Sigmoid colon (tissue), 4 donors: Measurements from ENCODE around the gene THRA.

Source experiments
- EP300 ChIP-seq, 4 donors: sonication (generic); formaldehyde crosslinking; IDR thresholded peaks; one replicate each; pipeline ENCODE4 v1.6.1; 2017; ENCODE audit warnings: antibody characterized with exemption in 4 of 4
- POLR2A ChIP-seq, 2 donors: fragments of 450-650 bp; IDR thresholded peaks; one replicate each; pipeline ENCODE4 v1.6.1; 2016; ENCODE audit warnings: antibody characterized with exemption in 2 of 2, mild to moderate bottlenecking in 2 of 2, moderate library complexity in 2 of 2
- POLR2AphosphoS5 ChIP-seq, 4 donors: sonication (generic); formaldehyde crosslinking; IDR thresholded peaks; one replicate each; pipeline ENCODE4 v1.6.1; 2017; ENCODE audit warnings: antibody characterized with exemption in 4 of 4
- TF ChIP-seq, protein P1 (sequence below), 4 experiments: fragments of 450-650 bp in 3 of 4; fragments of 200-600 bp in 1 of 4; IDR thresholded peaks; one replicate each; pipeline ENCODE4 v1.5.1; 2016 to 2019; ENCODE audit warnings: antibody characterized with exemption in 4 of 4, mild to moderate bottlenecking in 3 of 4, moderate library complexity in 2 of 4

- TF ChIP-seq EP300 (IDR thresholded peaks at IDR 0.05) (peak in 1 of 4 donors; percentile 43), POLR2A (IDR thresholded peaks at IDR 0.05) (peak; percentile 91 to 94), POLR2AphosphoS5 (IDR thresholded peaks at IDR 0.05) (peak; percentile 96 to 99 (median 99))
- TF ChIP-seq, protein P1, sequence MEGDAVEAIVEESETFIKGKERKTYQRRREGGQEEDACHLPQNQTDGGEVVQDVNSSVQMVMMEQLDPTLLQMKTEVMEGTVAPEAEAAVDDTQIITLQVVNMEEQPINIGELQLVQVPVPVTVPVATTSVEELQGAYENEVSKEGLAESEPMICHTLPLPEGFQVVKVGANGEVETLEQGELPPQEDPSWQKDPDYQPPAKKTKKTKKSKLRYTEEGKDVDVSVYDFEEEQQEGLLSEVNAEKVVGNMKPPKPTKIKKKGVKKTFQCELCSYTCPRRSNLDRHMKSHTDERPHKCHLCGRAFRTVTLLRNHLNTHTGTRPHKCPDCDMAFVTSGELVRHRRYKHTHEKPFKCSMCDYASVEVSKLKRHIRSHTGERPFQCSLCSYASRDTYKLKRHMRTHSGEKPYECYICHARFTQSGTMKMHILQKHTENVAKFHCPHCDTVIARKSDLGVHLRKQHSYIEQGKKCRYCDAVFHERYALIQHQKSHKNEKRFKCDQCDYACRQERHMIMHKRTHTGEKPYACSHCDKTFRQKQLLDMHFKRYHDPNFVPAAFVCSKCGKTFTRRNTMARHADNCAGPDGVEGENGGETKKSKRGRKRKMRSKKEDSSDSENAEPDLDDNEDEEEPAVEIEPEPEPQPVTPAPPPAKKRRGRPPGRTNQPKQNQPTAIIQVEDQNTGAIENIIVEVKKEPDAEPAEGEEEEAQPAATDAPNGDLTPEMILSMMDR (IDR thresholded peaks at IDR 0.05): no peak
Observed at GRCh38 chr17:40100419-40100668, 37.6 kb downstream of the THRA start, which contains the start of gene NR1D1.
